Renal cortical epithelial cell (primary cell): Measurements from ENCODE around the gene UGT1A10. TPM values are rescaled to one million over a fixed set of nuclear protein-coding genes. Genes with fewer than 3 reads are reported as not detected.
"Not testable (repeated sequence)": the region's sequence is repeated elsewhere in the genome, so short reads cannot be mapped to it uniquely, and the experiment has no call there.

Source experiments
- DNase-seq: peaks from one replicate; pipeline ENCODE4 v3.0.0-alpha.2; 2011; ENCODE audit warnings: low read depth
- total RNA-seq: library from RNA; depleted of rRNA; stranded (reverse); fragments of >200 nt; gene quantifications from 2 replicates; pipeline ENCODE4 v1.2.3, GENCODE V29; 2014

UGT1A10 gene
- total RNA-seq, 1 donor from 2014 or later, result not detected

- no peak for DNase-seq
These were observed 107.4 kb downstream of the UGT1A10 start for GRCh38 chr2:233743464-233744259.

- DNase-seq, result no peak
These were observed 109.0 kb downstream of the UGT1A10 start for GRCh38 chr2:233745073-233745755.

GRCh38 chr2:233745838-233746237, 109.6 kb downstream of the UGT1A10 start:
- DNase-seq, result not testable (repeated sequence)

- DNase-seq, result peak; percentile 18
These were observed 110.4 kb downstream of the UGT1A10 start for GRCh38 chr2:233746475-233747282.

DNA sequence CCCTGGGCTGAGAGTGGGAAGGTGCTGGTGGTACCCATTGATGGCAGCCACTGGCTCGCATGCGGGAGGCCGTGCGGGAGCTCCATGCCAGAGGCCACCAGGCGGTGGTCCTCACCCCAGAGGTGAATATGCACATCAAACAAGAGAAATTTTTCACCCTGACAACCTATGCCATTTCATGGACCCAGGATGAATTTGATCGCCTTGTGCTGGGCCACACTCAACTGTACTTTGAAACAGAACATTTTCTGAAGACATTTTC, 111.0 kb downstream of the UGT1A10 start:
- no peak for DNase-seq

DNA sequence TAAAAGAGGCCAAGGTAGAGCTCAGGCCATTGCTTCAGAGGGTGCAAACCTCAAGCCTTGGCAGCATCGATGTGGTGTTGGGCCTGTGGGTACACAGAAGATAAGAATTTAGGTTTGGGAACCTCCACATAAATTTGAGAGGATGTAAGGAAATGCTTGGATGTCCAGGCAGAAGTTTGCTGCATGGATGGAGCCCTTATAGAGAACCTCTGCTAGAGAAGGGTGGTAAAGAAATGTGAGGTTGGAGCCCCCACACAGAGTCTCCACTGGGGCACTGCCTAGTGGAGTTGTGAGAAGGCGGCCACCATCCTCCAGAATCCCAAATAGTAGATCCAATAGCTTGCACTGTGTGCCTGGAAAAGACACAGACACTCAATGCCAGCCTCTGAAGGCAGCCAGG, 114.4 kb downstream of the UGT1A10 start:
- DNase-seq, result not testable (repeated sequence)

DNA sequence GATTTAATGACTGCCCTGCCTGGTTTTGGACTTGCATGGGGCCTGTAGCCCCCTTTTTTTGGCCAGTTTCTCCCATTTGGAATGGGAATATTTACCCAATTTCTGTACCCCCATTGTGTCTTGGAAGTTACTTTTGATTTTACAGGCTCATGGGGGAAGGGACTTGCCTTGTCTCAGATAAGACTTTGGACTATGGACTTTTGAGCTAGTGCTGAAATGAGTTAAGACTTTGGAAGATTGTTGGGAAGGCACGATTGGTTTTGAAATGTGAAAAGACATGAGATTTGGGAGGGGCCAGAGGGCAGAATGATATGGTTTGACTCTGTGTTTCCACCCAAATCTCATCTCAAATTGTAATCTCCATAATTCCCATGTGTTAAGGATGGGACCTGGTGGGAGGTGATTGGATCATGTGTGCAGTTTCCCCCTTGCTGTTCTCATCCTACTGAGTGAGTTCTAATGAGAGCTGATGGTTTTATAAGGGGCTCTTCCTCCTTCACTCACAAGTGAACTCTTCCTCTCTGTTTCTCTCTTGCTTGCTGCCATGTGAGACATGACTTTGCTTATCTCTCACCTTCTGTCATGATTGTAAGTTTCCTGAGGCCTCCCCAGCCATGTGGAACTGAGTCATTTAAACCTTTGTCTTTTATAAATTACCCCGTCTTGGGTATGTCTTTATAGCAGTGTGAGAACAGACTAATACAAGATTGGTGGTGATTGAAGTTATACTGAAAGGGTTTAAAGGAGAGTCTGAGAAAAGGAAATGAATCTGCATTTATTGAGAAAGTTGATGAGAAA, 115.2 kb downstream of the UGT1A10 start:
- DNase-seq, result not testable (repeated sequence)

DNA sequence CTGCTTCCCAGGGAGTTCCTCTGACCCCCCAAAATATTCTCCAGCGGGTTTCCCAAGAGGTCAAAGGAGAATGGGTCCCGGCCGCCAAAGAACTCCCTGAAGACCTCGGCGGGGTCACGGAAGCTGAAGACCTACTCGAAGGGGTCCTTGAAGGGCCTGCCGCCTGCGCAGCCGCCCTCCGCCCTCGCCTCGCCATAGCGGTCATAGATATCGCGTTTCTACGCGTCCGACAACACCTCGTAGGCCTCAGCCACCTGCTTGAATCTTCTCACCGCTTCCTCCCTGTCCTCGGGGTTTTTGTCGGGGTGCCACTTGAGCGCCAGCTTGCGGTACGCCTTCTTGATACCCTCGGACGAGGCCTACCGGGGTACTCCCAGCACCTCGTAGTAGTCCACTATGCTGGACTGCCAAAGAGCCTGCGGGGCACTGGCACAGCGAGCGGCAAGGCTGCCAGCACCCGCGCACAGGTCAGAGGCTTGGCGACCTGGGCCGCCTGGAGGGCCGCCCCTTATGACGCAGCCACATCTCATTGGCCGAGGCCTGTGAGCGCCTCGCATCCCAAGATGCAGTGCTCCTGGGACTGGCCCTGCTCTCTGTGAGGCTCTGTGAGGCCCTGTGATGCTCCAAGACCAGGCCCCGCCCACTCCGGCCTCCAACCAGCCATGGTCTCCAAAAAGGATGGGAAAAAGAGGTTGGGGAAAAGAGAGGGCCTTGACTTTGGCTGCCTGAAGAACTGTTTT, 118.8 kb downstream of the UGT1A10 start:
- no peak for DNase-seq

GRCh38 chr2:233756429-233757081, 120.3 kb downstream of the UGT1A10 start:
- DNase-seq, result peak; percentile 57

DNA sequence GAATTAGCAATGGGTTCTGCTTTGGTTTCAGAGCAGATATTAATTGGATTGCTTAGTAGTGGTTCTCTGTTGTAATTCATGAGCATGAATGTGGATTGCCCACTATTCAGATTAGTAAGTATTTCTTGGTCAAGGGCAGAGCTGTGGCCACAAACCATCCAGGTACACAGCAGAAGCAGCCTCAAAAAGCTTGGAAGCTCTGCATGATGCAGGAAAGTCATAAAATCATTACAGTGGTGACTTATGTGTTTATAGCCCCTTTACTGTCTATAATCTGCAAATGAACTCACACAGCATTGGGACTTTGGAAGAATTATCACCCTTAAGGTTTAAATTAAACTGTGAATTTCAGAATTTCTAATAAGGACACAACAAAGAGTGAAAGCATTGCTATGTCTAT, 121.9 kb downstream of the UGT1A10 start:
- DNase-seq, result no peak

DNA sequence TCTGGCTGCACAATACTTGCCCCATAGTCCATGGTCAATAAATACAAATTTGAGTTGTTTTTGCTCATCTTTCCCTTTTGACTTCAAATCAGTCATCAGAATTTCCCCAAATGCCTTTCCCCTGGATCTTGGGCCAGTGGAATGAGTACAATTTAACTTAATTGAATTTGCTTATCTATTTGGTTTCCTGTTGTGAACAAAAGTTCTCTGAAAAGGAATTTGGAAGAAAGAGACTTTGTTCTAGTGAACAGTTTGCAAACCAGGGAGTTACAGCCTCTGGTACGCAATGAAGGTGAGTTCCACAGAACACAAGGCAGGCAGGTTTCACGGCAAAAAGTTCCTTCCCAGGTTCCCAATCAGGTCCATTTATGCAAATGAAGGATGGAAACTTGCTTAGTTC, 122.6 kb downstream of the UGT1A10 start:
- no peak for DNase-seq

DNA sequence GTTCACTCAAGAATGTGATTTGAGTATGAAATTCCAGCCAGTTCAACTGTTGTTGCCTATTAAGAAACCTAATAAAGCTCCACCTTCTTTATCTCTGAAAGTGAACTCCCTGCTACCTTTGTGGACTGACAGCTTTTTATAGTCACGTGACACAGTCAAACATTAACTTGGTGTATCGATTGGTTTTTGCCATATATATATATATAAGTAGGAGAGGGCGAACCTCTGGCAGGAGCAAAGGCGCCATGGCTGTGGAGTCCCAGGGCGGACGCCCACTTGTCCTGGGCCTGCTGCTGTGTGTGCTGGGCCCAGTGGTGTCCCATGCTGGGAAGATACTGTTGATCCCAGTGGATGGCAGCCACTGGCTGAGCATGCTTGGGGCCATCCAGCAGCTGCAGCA, 123.8 kb downstream of the UGT1A10 start, which contains the start of gene UGT1A1:
UGT1A1 (plus strand) TSS at position 228 of the 400 bp plus-strand sequence; CDS start at position 246, 18 bp downstream.
- no peak for DNase-seq

- DNase-seq, result peak; percentile 23
These were observed 125.0 kb downstream of the UGT1A10 start for GRCh38 chr2:233761040-233761769.

GRCh38 chr2:233764264-233764663, 128.0 kb downstream of the UGT1A10 start:
- DNase-seq, result peak; percentile 67

- DNase-seq, result no peak
These were observed 128.5 kb downstream of the UGT1A10 start for GRCh38 chr2:233764761-233765160.

DNA sequence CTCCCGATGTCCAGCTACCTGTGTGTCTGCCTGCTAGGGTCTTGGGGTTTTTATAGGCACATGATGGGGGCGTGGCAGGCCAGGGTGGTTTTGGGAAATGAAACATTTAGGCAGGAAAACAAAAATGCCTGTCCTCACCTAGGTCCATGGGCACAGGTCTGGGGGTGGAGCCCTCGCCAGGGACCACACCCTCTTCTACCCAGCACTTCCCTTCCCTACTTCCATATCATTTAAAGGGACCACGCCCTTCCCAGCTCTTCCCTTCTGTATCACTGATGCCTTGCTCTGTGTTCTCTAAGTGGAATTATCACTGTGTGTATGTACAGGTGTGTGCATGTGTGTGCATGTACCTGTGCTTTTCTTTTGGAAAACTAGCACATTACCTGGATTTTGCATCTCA, 130.2 kb downstream of the UGT1A10 start:
- no peak for DNase-seq

DNA sequence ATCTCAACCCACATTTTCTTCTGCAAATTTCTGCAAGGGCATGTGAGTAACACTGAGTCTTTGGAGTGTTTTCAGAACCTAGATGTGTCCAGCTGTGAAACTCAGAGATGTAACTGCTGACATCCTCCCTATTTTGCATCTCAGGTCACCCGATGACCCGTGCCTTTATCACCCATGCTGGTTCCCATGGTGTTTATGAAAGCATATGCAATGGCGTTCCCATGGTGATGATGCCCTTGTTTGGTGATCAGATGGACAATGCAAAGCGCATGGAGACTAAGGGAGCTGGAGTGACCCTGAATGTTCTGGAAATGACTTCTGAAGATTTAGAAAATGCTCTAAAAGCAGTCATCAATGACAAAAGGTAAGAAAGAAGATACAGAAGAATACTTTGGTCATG, 131.8 kb downstream of the UGT1A10 start:
- no peak for DNase-seq

GRCh38 chr2:233769260-233769659, 133.0 kb downstream of the UGT1A10 start:
- no peak for DNase-seq

DNA sequence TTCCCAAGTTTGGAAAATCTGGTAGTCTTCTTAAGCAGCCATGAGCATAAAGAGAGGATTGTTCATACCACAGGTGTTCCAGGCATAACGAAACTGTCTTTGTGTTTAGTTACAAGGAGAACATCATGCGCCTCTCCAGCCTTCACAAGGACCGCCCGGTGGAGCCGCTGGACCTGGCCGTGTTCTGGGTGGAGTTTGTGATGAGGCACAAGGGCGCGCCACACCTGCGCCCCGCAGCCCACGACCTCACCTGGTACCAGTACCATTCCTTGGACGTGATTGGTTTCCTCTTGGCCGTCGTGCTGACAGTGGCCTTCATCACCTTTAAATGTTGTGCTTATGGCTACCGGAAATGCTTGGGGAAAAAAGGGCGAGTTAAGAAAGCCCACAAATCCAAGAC, 135.9 kb downstream of the UGT1A10 start:
- DNase-seq, result no peak

DNA sequence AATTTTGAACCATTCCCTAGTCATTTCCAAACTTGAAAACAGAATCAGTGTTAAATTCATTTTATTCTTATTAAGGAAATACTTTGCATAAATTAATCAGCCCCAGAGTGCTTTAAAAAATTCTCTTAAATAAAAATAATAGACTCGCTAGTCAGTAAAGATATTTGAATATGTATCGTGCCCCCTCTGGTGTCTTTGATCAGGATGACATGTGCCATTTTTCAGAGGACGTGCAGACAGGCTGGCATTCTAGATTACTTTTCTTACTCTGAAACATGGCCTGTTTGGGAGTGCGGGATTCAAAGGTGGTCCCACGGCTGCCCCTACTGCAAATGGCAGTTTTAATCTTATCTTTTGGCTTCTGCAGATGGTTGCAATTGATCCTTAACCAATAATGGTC, 136.3 kb downstream of the UGT1A10 start:
- DNase-seq, result no peak
